A549 treated with GW870086 at 1 μM for 4 hours (cell line): ENCODE data around the gene EPS8L1. TPM values are rescaled to one million over a fixed set of nuclear protein-coding genes. Genes with fewer than 3 reads are reported as not detected.

Source experiments
- total RNA-seq: library from RNA; stranded (reverse); fragments of 200-300 nt; extraction: Qiagen RNA extraction; gene quantifications from 5 replicates; pipeline ENCODE4 v1.2.3, GENCODE V29; 2022; ENCODE audit warnings: low read depth

The EPS8L1 gene
- total RNA-seq, result 5.0 to 6.5 TPM (median 5.9 TPM) in 5 replicates

DNA sequence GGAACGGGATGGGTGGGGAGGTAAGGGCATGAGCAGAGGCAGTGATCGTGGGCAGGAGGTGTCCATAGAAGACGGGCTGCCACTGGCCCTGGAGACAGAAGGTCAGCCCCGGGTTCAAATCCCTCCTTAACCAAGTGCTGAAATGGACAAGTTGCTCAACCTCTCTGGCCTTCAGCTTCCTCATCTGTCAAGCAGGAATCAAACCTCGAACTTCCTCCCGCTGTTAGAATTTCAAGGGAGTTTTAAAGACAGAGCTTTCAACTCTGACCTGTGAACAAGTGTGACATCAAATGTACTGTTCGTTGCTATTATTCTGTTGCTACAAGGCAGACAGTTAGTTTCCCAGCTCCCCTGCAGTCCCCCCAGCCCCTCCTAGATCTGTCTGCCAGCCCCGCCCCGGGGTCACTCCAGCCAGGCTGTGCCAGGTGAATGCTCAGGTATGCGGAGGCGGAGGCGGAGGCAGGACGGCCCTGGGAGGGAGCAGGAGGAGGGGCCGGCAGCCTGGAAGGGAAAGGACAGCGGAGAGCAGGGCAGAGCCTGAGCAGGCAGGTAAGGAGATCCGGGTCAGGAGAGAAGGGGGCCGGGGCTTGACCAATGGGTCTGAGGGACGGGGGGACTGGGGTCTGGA is at the start of gene EPS8L1:
Gene EPS8L1, plus strand, starts transcription at position 499 of the 628 bp plus-strand sequence. CDS start 576 bp downstream, outside the sequence.

DNA sequence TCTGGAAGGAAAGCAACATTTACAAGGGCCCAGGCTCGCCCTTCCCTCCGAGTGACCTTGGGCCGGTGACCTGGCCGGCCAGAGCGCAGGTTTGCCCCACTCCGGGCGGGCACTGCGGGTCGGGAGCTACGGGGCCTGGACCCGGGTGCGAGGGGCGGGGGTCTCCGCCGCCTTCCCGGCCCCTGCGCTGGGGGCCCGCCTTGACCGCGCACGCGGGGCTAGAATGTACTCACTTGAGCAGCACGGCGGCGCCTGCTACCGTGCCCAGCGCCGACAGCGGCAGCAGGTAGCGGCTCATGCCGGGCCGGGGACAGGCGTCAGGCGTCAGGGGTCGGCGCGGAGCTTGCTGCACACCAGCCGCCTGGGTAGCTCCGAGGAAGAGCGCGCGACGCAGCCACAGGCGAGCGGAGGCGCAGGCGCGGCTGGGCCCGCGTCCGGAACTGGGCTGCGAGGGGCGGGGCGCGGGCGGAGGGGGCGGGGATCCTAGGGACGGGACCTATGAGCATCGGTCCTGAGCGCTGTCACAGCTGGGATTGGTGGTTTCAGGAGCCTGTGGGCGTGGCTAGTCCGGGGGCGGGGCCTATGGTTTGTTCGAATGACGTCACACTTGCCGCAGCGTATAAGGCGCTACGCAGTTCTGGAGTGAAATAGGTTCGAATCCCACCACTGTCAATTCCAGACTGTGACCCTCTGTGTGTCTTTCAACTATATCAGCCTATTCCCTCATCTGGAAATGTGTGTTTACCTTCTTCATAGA is 12.8 kb upstream of the EPS8L1 start, which contains the start of gene RDH13:
Gene RDH13, minus strand, starts transcription at position 414 of the 757 bp plus-strand sequence. Its CDS starts 116 bp downstream, at position 298.

DNA sequence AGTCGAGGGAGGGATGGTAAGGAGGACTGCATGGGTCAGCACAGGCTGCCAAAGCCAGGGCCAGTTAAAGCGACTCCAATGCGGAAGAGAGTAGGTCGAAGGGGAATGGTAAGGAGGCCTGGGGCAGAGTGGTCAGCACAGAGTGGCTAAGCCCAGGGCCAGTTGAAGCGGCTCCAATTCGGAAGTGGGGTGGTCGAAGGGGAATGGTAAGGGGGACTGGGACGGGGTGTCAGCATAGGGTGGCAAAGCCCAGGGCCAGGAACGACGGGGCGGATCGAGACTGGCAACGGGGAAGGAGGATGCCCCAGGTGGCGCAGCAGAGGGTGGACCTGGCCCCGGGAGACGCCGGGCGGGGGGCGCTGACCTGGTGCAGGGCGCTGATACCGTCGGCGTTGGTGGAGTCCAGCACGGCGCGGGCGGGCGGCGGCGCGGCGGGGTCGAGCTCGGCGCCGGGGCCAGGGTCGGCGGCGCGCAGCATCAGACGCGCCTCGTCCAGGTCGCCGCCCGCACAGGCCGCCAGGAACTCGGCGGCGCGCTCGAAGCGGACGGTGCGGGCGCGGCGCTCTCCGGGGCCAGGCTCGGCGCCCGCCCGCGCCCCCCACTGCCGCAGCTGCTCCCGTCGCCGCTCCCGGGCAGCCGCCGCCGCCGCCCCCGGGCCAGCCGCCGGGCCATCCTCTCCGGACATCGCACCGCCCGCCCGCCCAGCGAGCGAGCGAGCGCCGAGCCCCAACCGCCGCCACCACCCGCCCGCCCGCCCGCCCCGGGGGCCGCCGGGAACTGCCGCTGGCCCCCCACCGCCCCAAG is 41.4 kb downstream of the EPS8L1 start, which contains the start of gene PPP1R12C:
Gene PPP1R12C, minus strand, starts transcription at position 779 of the 804 bp plus-strand sequence. Its CDS starts 94 bp downstream, at position 685.

Other genes starting within 250 kb of the EPS8L1 start
- gene KIR2DS4, start 243.2 kb upstream of the EPS8L1 start, total RNA-seq, result not detected in 5 replicates
- gene KIR3DL2, start 225.4 kb upstream of the EPS8L1 start, total RNA-seq, result not detected in 5 replicates
- gene FCAR, start 201.6 kb upstream of the EPS8L1 start, total RNA-seq, result not detected in 5 replicates
- not detected in 5 replicates for gene NCR1, start 169.7 kb upstream of the EPS8L1 start, total RNA-seq
- gene NLRP7, start 128.3 kb upstream of the EPS8L1 start, total RNA-seq, result 0.07 TPM in 1 of 5 replicates, not detected in the others
- gene NLRP2, start 109.5 kb upstream of the EPS8L1 start, total RNA-seq, result 24.3 to 27.0 TPM (median 26.5 TPM) in 5 replicates
- gene GP6, start 37.6 kb upstream of the EPS8L1 start, total RNA-seq, result 0.08 to 0.22 TPM (median 0.17 TPM) in 4 of 5 replicates, not detected in the other
- gene RDH13, start 12.7 kb upstream of the EPS8L1 start, total RNA-seq, result 15.2 to 22.6 TPM (median 20.6 TPM) in 5 replicates
- 55.9 to 88.0 TPM (median 82.4 TPM) in 5 replicates for gene PPP1R12C, start 41.8 kb downstream of the EPS8L1 start, total RNA-seq
- 115 to 148 TPM (median 130 TPM) in 5 replicates for gene TNNT1, start 73.3 kb downstream of the EPS8L1 start, total RNA-seq
- 5.9 to 9.6 TPM (median 8.0 TPM) in 5 replicates for gene TNNI3, start 81.9 kb downstream of the EPS8L1 start, total RNA-seq
- 3.7 to 7.7 TPM (median 5.7 TPM) in 5 replicates for gene DNAAF3, start 90.7 kb downstream of the EPS8L1 start, total RNA-seq
- gene SYT5, start 104.4 kb downstream of the EPS8L1 start, total RNA-seq, result 1.9 to 4.8 TPM (median 4.0 TPM) in 5 replicates
- gene PTPRH, start 133.6 kb downstream of the EPS8L1 start, total RNA-seq, result 2.7 to 5.3 TPM (median 5.1 TPM) in 5 replicates
- 3.1 to 5.3 TPM (median 4.1 TPM) in 5 replicates for gene TMEM86B, start 152.9 kb downstream of the EPS8L1 start, total RNA-seq
- 84.5 to 118 TPM (median 109 TPM) in 5 replicates for gene PPP6R1, start 183.1 kb downstream of the EPS8L1 start, total RNA-seq
- 120 to 145 TPM (median 138 TPM) in 5 replicates for gene HSPBP1, start 204.2 kb downstream of the EPS8L1 start, total RNA-seq
- gene BRSK1, start 208.1 kb downstream of the EPS8L1 start, total RNA-seq, result 2.5 to 4.3 TPM (median 4.1 TPM) in 5 replicates
- gene TMEM150B, start 249.5 kb downstream of the EPS8L1 start, total RNA-seq, result not detected in 5 replicates